ENCODE measurements around the gene GNG14.
A peak's percentile ranks its signal among the peaks of the same experiment; 100 is the strongest.

The GNG14 gene

DNA sequence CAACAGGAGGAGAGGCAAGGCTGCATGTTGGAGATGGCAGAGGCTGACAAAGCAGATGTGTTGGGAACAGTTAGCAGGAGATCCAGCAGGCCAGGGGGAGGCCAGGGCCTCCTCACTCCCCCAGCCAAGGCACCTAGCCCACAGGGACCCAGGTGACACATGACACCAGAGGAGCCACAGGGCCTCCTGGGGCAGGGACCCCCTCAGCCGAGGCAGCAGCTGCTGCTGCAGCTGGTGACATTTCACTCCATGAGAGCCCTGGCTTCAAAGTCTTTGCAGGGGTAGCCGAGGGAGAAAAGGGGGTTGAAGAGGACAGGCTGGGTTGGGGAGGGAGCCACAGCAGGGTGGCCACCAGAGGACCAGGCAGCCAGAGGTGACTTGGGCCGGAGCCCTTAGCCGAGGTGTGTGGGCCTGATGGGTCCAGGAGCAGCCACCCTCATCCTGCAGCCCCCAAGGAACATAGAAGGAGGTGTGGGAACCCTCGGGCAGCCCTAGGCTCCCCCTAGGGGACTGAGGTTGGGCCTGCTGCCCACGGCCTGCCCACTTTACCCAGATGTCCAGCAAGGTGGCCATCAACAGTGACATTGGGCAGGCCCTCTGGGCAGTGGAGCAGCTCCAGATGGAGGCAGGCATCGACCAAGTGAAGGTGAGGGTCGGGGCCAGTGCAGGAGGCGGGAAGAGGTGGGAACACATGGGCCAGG, at the start of gene GNG14:
TSS of gene GNG14 (plus strand) at position 503 of the 701 bp plus-strand sequence. CDS start at position 554, 51 bp downstream.
- Histone ChIP-seq H3K4me2 (no peak within 1 kb of the TSS), H3K4me3 (IDR thresholded peaks at IDR 0.05; ENCODE audit: insufficient read depth, low read depth, low read length) (no peak within 1 kb of the TSS), H4K20me1 (ENCODE audit: insufficient read depth) (no peaks in the 10 kb centered on the region), H3K27me3 (ENCODE audit: insufficient read depth, low read depth) (no peaks in the 10 kb centered on the region), H3K27ac (no peak within 1 kb of the TSS), H2AFZ (ENCODE audit: low read depth) (no peak within 1 kb of the TSS), H3K9ac (no peak within 1 kb of the TSS), H3K79me2 (ENCODE audit: insufficient read depth, low read depth) (no peaks in the 10 kb centered on the region), H3K4me1 (ENCODE audit: low read depth, poor library complexity, severe bottlenecking) (no peaks in the 10 kb centered on the region), H3K36me3 (ENCODE audit: insufficient read depth) (no peaks in the 10 kb centered on the region)
- TF ChIP-seq, protein P1, sequence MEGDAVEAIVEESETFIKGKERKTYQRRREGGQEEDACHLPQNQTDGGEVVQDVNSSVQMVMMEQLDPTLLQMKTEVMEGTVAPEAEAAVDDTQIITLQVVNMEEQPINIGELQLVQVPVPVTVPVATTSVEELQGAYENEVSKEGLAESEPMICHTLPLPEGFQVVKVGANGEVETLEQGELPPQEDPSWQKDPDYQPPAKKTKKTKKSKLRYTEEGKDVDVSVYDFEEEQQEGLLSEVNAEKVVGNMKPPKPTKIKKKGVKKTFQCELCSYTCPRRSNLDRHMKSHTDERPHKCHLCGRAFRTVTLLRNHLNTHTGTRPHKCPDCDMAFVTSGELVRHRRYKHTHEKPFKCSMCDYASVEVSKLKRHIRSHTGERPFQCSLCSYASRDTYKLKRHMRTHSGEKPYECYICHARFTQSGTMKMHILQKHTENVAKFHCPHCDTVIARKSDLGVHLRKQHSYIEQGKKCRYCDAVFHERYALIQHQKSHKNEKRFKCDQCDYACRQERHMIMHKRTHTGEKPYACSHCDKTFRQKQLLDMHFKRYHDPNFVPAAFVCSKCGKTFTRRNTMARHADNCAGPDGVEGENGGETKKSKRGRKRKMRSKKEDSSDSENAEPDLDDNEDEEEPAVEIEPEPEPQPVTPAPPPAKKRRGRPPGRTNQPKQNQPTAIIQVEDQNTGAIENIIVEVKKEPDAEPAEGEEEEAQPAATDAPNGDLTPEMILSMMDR (conservative IDR thresholded peaks at IDR 0.05; ENCODE audit: low read depth, low read length): no peak

DNA sequence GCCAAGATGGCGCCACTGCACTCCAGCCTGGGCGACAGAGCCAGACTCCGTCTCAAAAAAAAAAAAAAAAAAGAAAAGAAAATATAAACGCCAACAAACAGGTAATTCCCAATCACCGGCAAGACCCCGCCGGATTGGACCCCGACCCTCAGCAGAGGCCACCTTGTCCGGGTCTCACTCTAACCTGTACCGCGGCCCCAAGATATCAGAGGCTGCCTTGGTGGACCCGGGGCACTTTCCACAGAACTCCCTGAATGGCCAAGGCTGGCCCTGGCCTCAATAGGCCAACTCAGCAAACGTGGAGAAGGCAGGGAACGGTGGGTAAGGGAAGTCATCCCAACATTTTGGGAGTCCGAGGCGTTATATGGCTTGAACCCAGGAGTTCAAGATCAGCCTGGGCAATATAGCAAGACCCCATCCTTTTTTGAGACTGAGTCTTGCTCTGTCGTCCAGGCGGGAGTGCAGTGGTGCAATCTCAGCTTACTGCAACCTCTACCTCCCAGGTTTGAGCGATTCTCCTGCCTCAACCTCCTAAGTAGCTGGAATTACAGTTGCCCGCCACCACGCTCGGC, 49.1 kb upstream of the GNG14 start:
- no peaks in the 10 kb centered on the region for H3K4me1 ChIP-seq (ENCODE audit: low read depth, poor library complexity, severe bottlenecking)
- no peak overlapping the region for H3K27ac ChIP-seq
- H3K79me2 ChIP-seq (ENCODE audit: insufficient read depth, low read depth): no peaks in the 10 kb centered on the region
- H3K9ac ChIP-seq: no peak overlapping the region
- no peaks in the 10 kb centered on the region for H3K36me3 ChIP-seq (ENCODE audit: insufficient read depth)
- no peaks in the 10 kb centered on the region for H3K27me3 ChIP-seq (ENCODE audit: insufficient read depth, low read depth)
- TF ChIP-seq, protein P1 (conservative IDR thresholded peaks at IDR 0.05; ENCODE audit: low read depth, low read length): no peak
- no peaks in the 10 kb centered on the region for H4K20me1 ChIP-seq (ENCODE audit: insufficient read depth)
- H3K4me3 ChIP-seq (IDR thresholded peaks at IDR 0.05; ENCODE audit: insufficient read depth, low read depth, low read length): no peak overlapping the region
- no peak overlapping the region for H3K4me2 ChIP-seq
- H2AFZ ChIP-seq (ENCODE audit: low read depth): no peak overlapping the region

DNA sequence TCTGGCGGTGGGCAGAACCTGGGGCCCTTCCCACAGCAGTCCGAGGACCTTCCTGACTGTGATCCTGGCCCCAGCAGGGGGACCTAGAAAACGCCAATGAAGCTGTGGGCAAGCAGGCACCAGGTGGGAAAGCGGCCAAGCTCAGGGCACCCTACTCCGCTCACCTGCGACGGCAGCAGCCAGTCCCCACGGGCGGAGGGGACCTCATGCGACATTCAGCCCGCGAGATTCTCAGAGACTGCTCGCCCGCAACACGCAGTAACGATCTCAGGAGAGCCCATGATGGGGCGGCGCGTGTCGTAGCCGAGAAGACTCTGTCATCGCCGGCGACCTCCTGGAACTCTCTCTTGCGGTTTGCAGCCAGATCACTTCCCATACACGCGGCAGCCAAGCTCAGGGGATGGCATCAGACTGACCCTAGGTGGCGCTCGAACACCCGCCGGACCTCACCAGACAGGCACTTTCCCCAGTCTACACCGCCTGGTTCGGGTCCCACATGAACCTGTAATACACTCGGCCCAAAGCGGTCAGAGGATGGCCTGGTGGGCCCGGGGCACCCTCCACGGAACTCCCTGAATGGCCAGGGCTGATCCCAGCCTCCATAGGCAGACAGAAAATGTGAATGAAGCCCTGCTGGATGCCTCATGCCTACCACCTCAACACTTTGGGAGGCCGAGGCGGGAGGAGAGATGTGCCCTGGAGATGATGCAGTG, 47.7 kb upstream of the GNG14 start:
- Histone ChIP-seq H3K4me2 (no peak overlapping the region), H3K4me1 (ENCODE audit: low read depth, poor library complexity, severe bottlenecking) (no peaks in the 10 kb centered on the region), H3K36me3 (ENCODE audit: insufficient read depth) (no peaks in the 10 kb centered on the region), H3K9ac (no peak overlapping the region), H2AFZ (ENCODE audit: low read depth) (no peak overlapping the region), H3K27me3 (ENCODE audit: insufficient read depth, low read depth) (no peaks in the 10 kb centered on the region), H4K20me1 (ENCODE audit: insufficient read depth) (no peaks in the 10 kb centered on the region), H3K27ac (no peak overlapping the region), H3K79me2 (ENCODE audit: insufficient read depth, low read depth) (no peaks in the 10 kb centered on the region), H3K4me3 (IDR thresholded peaks at IDR 0.05; ENCODE audit: insufficient read depth, low read depth, low read length) (no peak overlapping the region)
- TF ChIP-seq, protein P1 (conservative IDR thresholded peaks at IDR 0.05; ENCODE audit: low read depth, low read length): peak; percentile 47

DNA sequence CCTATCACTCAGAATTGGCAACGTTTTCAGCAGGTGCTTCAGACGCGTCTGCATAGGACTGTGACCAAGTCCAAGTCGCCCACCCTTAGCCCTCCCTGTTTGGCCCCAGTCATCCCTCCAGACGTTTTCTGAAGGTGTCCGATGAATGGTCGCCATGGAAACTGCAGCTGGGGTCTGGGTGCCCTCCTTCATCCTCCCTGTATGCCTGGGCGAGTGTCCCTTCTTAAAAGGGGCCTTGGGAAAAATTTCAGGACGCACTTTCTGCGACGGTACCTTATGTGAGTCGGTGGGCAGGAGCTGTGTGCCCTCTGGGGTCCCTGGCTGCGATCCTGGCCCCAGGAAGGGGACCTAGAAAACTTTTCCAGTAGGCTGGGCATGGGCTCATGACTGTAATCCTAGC, 46.3 kb upstream of the GNG14 start:
- Histone ChIP-seq H2AFZ (ENCODE audit: low read depth) (no peak overlapping the region), H3K4me3 (IDR thresholded peaks at IDR 0.05; ENCODE audit: insufficient read depth, low read depth, low read length) (no peak overlapping the region), H3K27ac (no peak overlapping the region), H3K36me3 (ENCODE audit: insufficient read depth) (no peaks in the 10 kb centered on the region), H3K4me1 (ENCODE audit: low read depth, poor library complexity, severe bottlenecking) (no peaks in the 10 kb centered on the region), H3K79me2 (ENCODE audit: insufficient read depth, low read depth) (no peaks in the 10 kb centered on the region), H4K20me1 (ENCODE audit: insufficient read depth) (no peaks in the 10 kb centered on the region), H3K9ac (no peak overlapping the region), H3K4me2 (no peak overlapping the region), H3K27me3 (ENCODE audit: insufficient read depth, low read depth) (no peaks in the 10 kb centered on the region)
- TF ChIP-seq, protein P1 (conservative IDR thresholded peaks at IDR 0.05; ENCODE audit: low read depth, low read length): no peak
